A549 (cell line): ENCODE results near the gene GOLGA6D. TPM values are rescaled to one million over a fixed set of nuclear protein-coding genes. Genes with fewer than 3 reads are reported as not detected.

ENCODE experiments used
- ATAC-seq, 2 experiments: fragments of 200-7000 bp in 1 of 2; fragments of >200 bp in 1 of 2; cut with Nextera tagmentation in 1 of 2; cut with Tn5 transposase in 1 of 2; 3 replicates each; pipeline versions ENCODE4 v1.8.0 to v1.9.1; 2018 to 2020; ENCODE audit warnings: mild to moderate bottlenecking in 1 of 2, moderate library complexity in 1 of 2
- CTCF ChIA-PET: fragments of 300-600 bp; sonication (Branson Sonifier 250); formaldehyde crosslinking; extraction: SDS; loops from one replicate; lab custom pipeline; 2021; ENCODE audit warnings: antibody characterized with exemption, inconsistent platforms; lab: Yijun Ruan, JAX
- POLR2A ChIA-PET: fragments of 350-600 bp; formaldehyde crosslinking; extraction: SDS; loops from one replicate; lab custom pipeline; 2021; ENCODE audit warnings: antibody characterized with exemption, inconsistent platforms; lab: Yijun Ruan, JAX
- DNase-seq, 2 experiments: peaks; one replicate each; pipeline versions ENCODE4 v3.0.0 to v3.0.0-alpha.2; 2011 to 2016; ENCODE audit warnings: low read depth in 1 of 2, low spot score in 1 of 2
- FAIRE-seq: peaks from 2 replicates; lab custom pipeline; 2011; peaks lifted over from hg19 to GRCh38; lab: Jason Lieb, UNC
- H3K27ac ChIP-seq, 2 experiments: fragments of >200 bp; sonication (Bioruptor Twin); formaldehyde crosslinking; 3 replicates each; pipeline ENCODE4 v1.5.1; 2016 to 2017
- H3K4me1 ChIP-seq: fragments of >200 bp; sonication (Bioruptor Twin); formaldehyde crosslinking; 3 replicates; pipeline ENCODE4 v1.6.1; 2016
- H3K4me2 ChIP-seq: fragments of >200 bp; sonication (Bioruptor Twin); formaldehyde crosslinking; 3 replicates; pipeline ENCODE4 v1.6.1; 2016
- H3K4me3 ChIP-seq: fragments of >200 bp; sonication (Bioruptor Twin); formaldehyde crosslinking; 3 replicates; pipeline ENCODE4 v1.5.1; 2016
- H3K9me3 ChIP-seq: fragments of >200 bp; sonication (Bioruptor Twin); formaldehyde crosslinking; 3 replicates; pipeline ENCODE4 v1.6.1; 2016
- CBX8 ChIP-seq: fragments of 200-600 bp; sonication (generic); IDR thresholded peaks from 2 replicates; pipeline ENCODE4 v1.6.1; 2016
- CEBPB ChIP-seq, 2 experiments: fragments of >200 bp in 1 of 2; sonication (Bioruptor Twin) in 1 of 2; formaldehyde crosslinking in 1 of 2; IDR thresholded peaks; 2 replicates each; pipeline ENCODE4 v1.6.1; 2012 to 2016
- CHD2 ChIP-seq: fragments of 150-350 bp; IDR thresholded peaks from 2 replicates; pipeline ENCODE4 v1.6.1; 2014; ENCODE audit warnings: low read length; ENCODE audit not compliant: partially characterized antibody
- CHD4 ChIP-seq: fragments of 200-600 bp; sonication (generic); IDR thresholded peaks from 2 replicates; pipeline ENCODE4 v1.6.1; 2016; ENCODE audit warnings: antibody characterized with exemption, mild to moderate bottlenecking, borderline replicate concordance
- HDAC2 ChIP-seq: fragments of 200-600 bp; sonication (generic); IDR thresholded peaks from 2 replicates; pipeline ENCODE4 v1.6.1; 2016
- HEYL ChIP-seq: fragments of 250-450 bp; sonication (Bioruptor Pico); IDR thresholded peaks from 2 replicates; pipeline ENCODE4 v1.8.0; 2021; ENCODE audit warnings: mild to moderate bottlenecking, moderate library complexity
- HOXB5 ChIP-seq: fragments of 250-450 bp; sonication (Bioruptor Pico); IDR thresholded peaks from 2 replicates; pipeline ENCODE4 v1.5.0; 2020; ENCODE audit warnings: mild to moderate bottlenecking, moderate library complexity
- MAFK ChIP-seq: fragments of 450-650 bp; IDR thresholded peaks from 2 replicates; pipeline ENCODE4 v1.6.1; 2014; ENCODE audit not compliant: partially characterized antibody
- POLR2AphosphoS2 ChIP-seq: conservative IDR thresholded peaks from 2 replicates; pipeline ENCODE4 v1.6.1; 2012; ENCODE audit warnings: low read length, improper control_type of control experiment, inconsistent platforms
- RAD21 ChIP-seq, 2 experiments: fragments of >200 bp in 1 of 2; sonication (Bioruptor Twin) in 1 of 2; formaldehyde crosslinking in 1 of 2; IDR thresholded peaks in 1 of 2; conservative IDR thresholded peaks in 1 of 2; 2 replicates in 1 of 2; 3 replicates in 1 of 2; pipeline ENCODE4 v1.6.1; 2012 to 2018; ENCODE audit warnings: inconsistent platforms in 1 of 2
- RFX5 ChIP-seq: fragments of 450-650 bp; IDR thresholded peaks from 2 replicates; pipeline ENCODE4 v1.7.1; 2014; ENCODE audit warnings: antibody characterized with exemption, mild to moderate bottlenecking, moderate library complexity
- SMC3 ChIP-seq: fragments of >200 bp; sonication (Bioruptor Twin); formaldehyde crosslinking; IDR thresholded peaks from 3 replicates; pipeline ENCODE4 v1.6.1; 2018; ENCODE audit warnings: inconsistent platforms
- USF2 ChIP-seq: fragments of 450-650 bp; IDR thresholded peaks from 2 replicates; pipeline ENCODE4 v1.6.1; 2014; ENCODE audit warnings: antibody characterized with exemption
- whole genome bisulfite sequencing: methylation state at CpG from one replicate; pipeline ENCODE4 v1.1.6; 2017; ENCODE audit errors: missing lambda C conversion rate; 5-methylcytosine and 5-hydroxymethylcytosine counted together
- polyA plus RNA-seq, 4 experiments: library from polyadenylated mRNA; depleted of rRNA in 3 of 4; stranded (reverse); fragments of >200 nt; fragmentation: RNase III in 1 of 4; extraction: RNeasy Plus Mini Kit Qiagen cat#74134 plus additional on column Dnase treatment in 1 of 4; gene quantifications; 2 replicates in 3 of 4; 3 replicates in 1 of 4; pipeline ENCODE4 v1.2.3, GENCODE V29; 2011 to 2017
- TF ChIP-seq, protein P1 (sequence below): fragments of 250-450 bp; sonication (Bioruptor Pico); IDR thresholded peaks from 2 replicates; pipeline ENCODE4 v1.5.0; 2021; ENCODE audit warnings: mild to moderate bottlenecking, moderate library complexity, borderline replicate concordance
- TF ChIP-seq, protein P2 (sequence below): IDR thresholded peaks from 2 replicates; pipeline ENCODE4 v1.6.1; 2012

Gene GOLGA6D
- polyA plus RNA-seq, 2 of the 4 experiments (the other 2 are of a cell fraction): 0.03 to 0.05 TPM

- ATAC-seq: peak; percentile 40 to 55; a peak in 2 of 6 replicates
- H3K4me1 ChIP-seq: no peaks in the 10 kb centered on the region
- H3K4me3 ChIP-seq: no peak overlapping the region
- POLR2A ChIA-PET: no interaction called here
- CTCF ChIA-PET: interaction anchor here (1.1 to 2.6 kb wide), 3 partner anchors 19 to 125 kb away, joined by 3 to 10 read pairs (median 3); partner anchors contain the start of gene C15orf39
- H3K4me2 ChIP-seq: no peak overlapping the region
- FAIRE-seq: no peak
- WGBS: 59% methylated on average over 4 of the region's 4 CpGs
- DNase-seq: no peak
- TF ChIP-seq, protein P1, sequence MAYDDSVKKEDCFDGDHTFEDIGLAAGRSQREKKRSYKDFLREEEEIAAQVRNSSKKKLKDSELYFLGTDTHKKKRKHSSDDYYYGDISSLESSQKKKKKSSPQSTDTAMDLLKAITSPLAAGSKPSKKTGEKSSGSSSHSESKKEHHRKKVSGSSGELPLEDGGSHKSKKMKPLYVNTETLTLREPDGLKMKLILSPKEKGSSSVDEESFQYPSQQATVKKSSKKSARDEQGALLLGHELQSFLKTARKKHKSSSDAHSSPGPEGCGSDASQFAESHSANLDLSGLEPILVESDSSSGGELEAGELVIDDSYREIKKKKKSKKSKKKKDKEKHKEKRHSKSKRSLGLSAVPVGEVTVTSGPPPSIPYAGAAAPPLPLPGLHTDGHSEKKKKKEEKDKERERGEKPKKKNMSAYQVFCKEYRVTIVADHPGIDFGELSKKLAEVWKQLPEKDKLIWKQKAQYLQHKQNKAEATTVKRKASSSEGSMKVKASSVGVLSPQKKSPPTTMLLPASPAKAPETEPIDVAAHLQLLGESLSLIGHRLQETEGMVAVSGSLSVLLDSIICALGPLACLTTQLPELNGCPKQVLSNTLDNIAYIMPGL: no peak
- TF ChIP-seq CBX8 (no peak), CEBPB (IDR thresholded peaks at IDR 0.05) (no peak), MAFK (no peak), RFX5 (no peak), HDAC2 (no peak)
- no peaks in the 10 kb centered on the region for H3K9me3 ChIP-seq
- no peak overlapping the region for H3K27ac ChIP-seq
Observed at GRCh38 chr15:75327005-75327404, 44.4 kb downstream of the GOLGA6D start.

- ChIA-PET CTCF (interaction anchor here (1.4 to 2.6 kb wide), 2 partner anchors 20 to 126 kb away, joined by 3 to 10 read pairs; partner anchors contain the start of gene C15orf39), POLR2A (no interaction called here)
- DNase-seq: no peak
- ATAC-seq: no peak
- Histone ChIP-seq H3K27ac (no peak overlapping the region), H3K4me2 (no peak overlapping the region), H3K9me3 (no peaks in the 10 kb centered on the region), H3K4me1 (no peaks in the 10 kb centered on the region), H3K4me3 (no peak overlapping the region)
- TF ChIP-seq HDAC2: no peak
- TF ChIP-seq, protein P2, sequence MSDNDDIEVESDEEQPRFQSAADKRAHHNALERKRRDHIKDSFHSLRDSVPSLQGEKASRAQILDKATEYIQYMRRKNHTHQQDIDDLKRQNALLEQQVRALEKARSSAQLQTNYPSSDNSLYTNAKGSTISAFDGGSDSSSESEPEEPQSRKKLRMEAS: no peak
- no peak for TF ChIP-seq CEBPB (IDR thresholded peaks at IDR 0.05)
- TF ChIP-seq POLR2AphosphoS2: no peak
- no peak for TF ChIP-seq CBX8
- no peak for TF ChIP-seq USF2
- no peak for TF ChIP-seq CHD2
- no peak for TF ChIP-seq SMC3
- TF ChIP-seq HOXB5: no peak
- 57% methylated on average over 3 of the region's 3 CpGs for WGBS
- FAIRE-seq: no peak
Observed at GRCh38 chr15:75327491-75327890, 44.9 kb downstream of the GOLGA6D start.

GRCh38 chr15:75328493-75329314 is 46.1 kb downstream of the GOLGA6D start:
- ATAC-seq: peak in 1 of 2 experiments; percentile 36; a peak in 3 of 6 replicates
- Histone ChIP-seq H3K4me1 (no peaks in the 10 kb centered on the region), H3K4me2 (no peak overlapping the region), H3K4me3 (no peak overlapping the region), H3K27ac (no peak overlapping the region), H3K9me3 (no peaks in the 10 kb centered on the region)
- TF ChIP-seq MAFK (no peak), HDAC2 (no peak), HOXB5 (no peak), RAD21 (conservative IDR thresholded peaks at IDR 0.05 in 1 of 2, IDR thresholded peaks at IDR 0.05 in 1 of 2) (0 out of 5 replicates have a peak, but pooled peaks of 1 of the 2 experiments have one; percentile 8), CHD4 (no peak), HEYL (no peak)
- DNase-seq: no peak
- POLR2A ChIA-PET: interaction anchor here (0.5 kb wide), 1 partner anchor 219 kb away, joined by 3 read pairs; no protein-coding TSS in a partner anchor
- 60% methylated on average over 10 of the region's 10 CpGs for WGBS
- no peak for FAIRE-seq
- CTCF ChIA-PET: interaction anchor here (0.6 to 2.6 kb wide), 3 partner anchors 21 to 547 kb away, joined by 4 to 10 read pairs (median 7); no protein-coding TSS in a partner anchor
